GM18907 (cell line): ENCODE data around the gene PHF23.
"Not testable (repeated sequence)": the region's sequence is repeated elsewhere in the genome, so short reads cannot be mapped to it uniquely, and the experiment has no call there.

Experiments used
- ATAC-seq: cut with Tn5 transposase; IDR thresholded peaks from one replicate; pipeline ENCODE4 v1.9.1; 2021; ENCODE audit warnings: mild to moderate bottlenecking, moderate library complexity; ENCODE audit not compliant: unreplicated experiment

PHF23 gene

DNA sequence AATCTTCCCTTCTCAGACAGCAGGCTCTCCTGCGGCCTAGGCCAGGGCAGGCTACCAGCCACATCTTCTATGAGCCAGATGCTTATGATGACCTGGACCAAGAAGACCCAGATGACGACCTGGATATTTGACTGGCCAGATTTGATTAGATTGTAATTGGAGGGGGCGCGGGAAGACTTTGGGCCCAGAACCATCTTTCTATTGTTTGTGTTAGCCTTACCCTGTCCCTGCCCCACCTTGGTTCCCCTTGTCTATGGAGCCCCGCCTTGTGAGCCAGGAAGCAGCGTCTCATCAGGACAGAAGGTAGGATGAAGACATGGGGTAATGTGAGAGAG, 20.3 kb upstream of the PHF23 start:
- ATAC-seq, result no peak

DNA sequence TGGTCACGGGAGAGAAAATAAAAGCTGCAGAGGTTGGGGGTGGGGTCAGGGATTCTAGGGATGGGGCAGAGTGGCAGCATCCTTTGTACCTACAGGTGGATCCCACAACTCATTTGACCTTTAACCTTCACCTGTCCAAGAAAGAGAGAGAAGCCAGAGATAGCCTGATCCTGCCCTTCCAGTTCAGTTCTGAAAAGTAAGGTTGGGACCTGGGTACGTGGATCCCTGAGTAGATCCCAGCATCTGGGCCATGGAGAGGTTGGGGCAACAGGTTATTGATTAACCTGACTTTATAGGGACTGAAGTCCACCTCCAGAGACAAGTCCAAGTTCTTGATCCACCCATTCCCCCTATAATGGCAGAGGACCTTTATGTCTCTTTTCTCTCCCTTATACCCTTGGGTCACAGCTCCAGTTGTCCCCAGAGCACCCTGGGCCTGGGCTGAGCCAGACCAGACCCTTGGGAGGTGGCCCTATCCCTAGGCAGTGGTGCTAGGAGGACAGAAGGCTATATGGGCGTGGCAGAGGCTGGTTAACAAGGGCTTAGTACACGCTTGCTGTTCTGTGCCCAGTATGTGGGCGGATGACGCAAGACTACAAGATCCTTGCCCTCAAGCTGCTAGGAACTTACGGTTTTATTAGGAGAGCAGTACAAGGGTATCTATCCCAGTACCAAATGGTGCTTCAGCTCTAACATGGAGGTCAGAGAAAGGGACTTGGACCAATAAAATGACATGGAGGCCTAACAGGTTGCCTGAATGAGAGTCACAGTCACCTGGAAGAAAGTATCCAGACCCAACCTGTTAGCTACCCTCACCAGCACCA, 19.7 kb upstream of the PHF23 start:
- no peak for ATAC-seq

DNA sequence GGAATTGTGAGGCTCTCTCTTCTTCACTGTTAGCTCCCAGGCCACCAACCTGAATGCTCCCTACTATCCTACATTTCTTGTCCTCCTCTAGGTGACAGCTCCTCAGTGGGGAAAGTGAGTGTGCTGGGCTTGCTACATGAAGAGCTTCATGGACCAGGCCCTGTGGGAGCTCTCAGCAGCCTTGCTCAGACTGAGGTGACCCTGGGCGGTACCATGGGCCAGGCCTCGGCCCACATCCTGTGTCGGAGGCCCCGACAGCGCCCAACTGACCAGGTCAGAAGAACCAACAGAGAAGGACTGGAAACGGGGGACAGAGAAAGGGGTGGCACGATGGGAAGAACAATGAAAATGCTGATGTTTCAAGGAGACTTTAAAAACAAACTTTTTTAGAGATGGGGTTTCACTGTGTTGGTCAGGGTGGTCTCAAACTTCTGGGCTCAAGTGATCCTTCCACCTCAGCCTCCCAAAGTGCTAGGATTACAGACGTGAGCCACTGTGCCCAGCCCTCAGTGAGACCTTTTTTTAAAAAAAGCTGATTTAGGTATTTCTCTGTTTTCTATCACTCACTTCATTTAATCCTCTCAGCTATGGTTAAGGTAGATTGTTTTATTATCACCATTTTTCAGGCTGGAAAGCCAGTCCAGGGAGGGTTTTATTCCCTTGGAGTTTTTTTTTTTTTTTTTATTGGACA, 17.7 kb upstream of the PHF23 start:
- no peak for ATAC-seq

DNA sequence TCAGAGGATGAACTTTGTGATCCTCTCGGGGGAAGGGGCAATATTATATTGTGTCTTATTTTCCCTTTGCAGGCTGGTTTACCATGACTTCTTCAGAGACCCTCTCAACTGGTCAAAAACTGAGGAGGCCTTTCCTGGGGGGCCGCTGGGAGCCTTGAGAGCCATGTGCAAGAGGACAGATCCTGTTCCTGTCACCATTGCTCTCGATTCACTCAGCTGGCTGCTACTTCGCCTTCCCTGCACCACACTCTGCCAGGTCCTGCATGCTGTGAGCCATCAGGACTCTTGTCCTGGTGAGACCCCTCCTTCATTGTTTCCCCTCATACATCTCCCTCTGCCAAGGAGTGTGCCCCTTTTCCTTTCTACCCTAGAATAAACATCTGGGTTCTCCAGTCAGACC, 15.3 kb upstream of the PHF23 start:
- ATAC-seq, result no peak

DNA sequence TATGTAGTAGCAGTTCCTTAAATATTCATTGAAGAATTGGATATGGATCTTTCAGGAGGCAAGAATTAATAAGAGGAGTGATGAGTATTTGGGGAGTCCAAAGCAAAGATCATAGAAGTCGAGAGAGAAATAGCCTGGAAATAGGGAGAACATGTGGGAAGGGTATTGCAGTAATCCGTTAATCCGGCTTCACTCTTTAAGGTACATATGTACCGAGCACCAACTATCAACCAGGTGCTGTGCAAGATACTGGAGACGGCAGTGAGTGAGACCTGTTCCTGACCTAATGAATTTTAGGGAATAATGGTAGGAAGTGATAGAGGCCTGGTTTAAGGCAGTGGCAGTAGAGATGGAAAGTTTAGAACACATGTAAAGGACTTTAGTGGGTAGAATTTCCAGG, 13.8 kb upstream of the PHF23 start:
- no peak for ATAC-seq

DNA sequence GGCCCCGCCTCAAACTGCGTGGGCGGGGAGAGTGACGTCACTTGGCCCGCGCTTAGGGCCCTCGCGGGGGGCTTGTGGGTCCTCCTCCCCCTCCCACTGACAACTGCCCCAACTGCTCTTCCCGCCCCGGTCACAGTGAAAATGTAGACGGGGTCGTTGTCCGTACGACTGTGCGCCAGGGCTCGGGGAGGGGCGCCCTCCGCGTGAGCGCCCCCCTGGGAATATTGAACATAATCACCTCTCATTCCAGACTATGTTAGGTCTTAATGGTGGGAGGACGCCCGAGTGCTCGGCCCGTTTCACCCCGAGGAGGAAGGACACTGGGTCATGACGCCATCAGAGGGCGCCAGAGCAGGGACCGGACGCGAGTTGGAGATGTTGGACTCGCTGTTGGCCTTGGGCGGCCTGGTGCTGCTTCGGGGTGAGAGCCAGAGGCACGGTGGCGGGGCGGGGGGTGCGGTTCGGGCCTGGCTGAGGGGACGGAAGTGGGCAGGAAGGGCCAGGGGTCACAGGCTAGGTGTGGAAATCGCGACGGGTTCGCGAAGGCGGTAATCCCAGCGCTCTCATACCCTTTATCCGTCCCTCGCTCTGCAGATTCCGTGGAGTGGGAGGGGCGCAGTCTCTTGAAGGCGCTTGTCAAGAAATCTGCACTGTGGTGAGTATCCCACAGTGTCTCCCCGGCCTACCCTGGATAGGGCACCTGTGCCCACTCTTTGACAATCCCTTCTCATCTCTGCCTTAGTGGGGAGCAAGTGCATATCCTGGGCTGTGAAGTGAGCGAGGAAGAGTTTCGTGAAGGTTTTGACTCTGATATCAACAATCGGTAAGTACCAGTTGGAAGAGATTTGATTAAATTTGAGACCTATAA, 13.2 kb upstream of the PHF23 start, which contains the start of gene ELP5:
Gene ELP5 (plus strand): TSS at position 40 of the 868 bp plus-strand sequence. CDS start 336 bp downstream, at position 376.
- peak; percentile 60 for ATAC-seq

DNA sequence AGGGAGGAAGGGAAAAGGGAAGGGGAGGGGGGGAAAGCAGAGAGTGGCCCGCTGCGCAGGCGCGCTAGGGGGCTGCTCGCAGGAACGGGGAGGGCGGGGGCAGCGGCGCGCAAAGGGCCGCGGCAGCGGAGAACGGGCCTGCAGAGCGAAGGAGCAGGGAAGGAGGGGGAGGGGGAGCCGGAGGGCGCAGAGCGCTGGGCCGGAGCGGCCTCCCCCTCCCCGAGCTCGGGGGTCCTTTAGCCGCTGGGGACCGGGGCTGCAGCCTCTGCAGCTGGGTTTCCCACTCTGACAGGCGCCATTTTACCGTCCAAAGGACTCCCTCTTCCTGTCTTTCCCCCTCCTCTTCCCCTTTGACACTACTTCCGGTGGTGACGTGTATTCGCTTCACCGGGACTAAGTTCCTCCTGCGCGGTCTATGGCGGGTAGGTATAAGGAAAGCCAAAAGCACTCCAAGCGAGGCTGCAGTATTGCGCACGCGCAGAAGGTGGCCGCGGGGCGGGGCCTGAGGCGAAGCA, 12.5 kb upstream of the PHF23 start, which contains the start of gene CTDNEP1:
Gene CTDNEP1 (minus strand): TSS at position 74 of the 515 bp plus-strand sequence. CDS start 438 bp downstream, outside the sequence.
- peak; percentile 84 for ATAC-seq

DNA sequence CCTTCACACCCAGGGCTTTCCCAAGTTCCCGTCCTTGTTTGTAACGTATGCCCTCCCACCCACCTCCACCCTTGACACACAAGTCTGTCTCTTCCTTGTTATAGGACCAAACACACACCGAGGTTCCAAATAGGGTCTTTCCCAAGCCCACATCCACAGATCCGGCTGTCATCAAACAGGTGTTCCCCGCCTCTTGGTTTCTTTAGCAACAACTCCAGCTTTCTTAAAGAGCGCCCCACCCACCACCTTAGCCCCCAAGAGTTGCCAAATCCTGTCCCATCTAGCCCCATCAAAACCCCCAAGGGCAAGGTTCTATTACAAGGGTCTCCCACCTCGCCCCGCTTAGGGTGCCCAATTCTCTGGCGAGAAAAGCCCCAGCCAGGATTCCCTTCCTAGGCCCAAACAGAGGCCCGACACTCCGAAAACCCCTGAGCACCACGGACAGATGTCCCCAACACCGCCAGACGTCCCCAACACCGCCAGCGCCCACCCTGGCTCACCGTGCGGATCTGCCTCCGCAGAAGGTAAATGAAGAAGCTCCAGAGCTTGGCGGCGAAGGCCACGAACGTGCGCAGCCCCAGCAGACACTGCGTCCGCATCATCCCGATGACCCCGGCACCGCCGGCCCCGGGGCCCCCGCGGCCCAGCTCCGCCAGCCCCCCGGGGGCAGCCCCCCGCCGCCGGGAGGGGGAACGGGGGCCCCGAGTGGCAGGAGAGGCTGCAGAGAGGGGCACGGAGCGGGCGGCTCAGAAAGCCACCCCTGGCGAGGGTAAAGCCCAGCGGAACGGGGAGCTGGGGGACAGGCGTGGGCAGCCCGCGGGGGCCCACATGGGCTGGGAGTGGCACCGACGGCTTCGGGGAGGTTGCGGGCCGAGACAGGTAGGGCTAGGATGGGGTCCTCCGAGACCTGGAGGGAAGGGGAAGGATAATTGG, 11.7 kb upstream of the PHF23 start:
- no peak for ATAC-seq

DNA sequence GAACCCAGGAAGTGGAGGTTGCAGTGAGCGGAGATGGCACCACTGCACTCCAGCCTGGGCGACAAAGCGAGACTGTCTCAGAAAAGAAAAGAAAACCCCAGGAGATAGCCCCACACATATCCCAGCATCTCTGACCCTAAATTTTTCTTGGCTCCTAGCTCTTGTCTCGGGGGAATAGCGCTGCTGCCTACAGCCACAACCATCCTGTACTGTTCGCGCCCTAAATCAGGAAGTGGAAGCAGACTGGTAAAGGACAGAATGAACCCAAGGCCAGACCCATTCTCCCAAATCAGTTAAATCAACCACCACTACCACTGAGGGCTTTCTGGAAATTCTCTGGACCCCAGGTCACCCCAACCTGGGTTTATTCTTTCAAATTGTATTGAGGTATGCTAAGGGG, 10.6 kb upstream of the PHF23 start:
- no peak for ATAC-seq

DNA sequence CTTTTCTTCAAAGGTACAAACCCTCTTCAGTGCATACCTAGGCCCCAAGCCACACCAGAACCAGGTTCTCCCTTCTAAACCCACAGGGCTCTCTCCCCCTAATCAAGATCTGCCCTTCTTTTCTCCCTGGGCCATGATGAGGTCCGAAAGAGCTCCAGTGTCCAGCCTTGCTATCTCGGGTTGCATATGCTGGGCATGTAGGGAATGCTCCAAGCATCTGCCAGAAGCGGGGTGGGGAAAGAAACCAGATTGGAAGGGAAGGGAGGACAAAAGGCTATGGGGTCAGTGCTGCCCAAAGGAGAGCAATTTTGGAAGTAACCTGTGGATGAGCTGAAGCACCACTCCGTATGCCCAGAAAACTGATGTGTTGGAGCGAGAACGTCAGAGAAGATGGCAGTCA, 10.0 kb upstream of the PHF23 start:
- no peak for ATAC-seq

DNA sequence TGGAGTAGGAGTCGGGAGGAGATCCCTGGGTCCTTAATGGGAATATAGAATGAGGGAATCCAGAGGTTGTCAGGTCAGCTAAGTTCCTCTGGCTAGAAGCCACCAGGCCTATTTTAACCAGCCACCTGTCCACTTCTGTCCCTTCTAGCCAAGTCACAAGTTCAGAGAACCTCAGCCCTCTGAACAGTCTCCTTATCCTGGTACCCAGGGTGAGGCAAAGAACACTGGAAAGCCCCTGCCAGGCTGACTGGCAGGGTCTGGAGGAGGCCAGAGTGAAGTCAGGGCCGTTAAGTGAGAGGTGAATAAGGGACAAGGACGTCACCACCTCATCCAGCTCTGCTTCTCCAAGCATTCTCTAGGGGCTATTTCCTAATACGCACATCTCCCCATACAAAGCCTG, 9.5 kb upstream of the PHF23 start:
- ATAC-seq, result no peak

DNA sequence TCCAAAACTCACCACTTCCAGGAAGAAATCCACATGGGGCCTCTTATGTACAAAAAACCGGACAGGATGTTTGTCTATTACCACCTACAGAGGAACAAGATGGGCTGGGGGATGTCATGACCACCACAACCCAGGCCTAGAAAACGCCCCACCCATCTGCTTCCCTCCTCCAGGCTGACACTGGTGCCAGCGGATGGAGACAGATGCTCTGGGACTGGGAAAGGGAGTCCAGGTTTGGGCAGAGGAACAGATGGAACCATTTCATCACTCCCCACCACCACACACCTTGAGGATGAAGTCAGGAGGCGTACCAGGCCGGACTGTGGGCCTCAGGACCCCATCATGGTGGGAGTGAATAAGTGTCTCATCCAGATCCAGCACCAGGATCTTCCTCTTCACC, 7.5 kb upstream of the PHF23 start:
- no peak for ATAC-seq

DNA sequence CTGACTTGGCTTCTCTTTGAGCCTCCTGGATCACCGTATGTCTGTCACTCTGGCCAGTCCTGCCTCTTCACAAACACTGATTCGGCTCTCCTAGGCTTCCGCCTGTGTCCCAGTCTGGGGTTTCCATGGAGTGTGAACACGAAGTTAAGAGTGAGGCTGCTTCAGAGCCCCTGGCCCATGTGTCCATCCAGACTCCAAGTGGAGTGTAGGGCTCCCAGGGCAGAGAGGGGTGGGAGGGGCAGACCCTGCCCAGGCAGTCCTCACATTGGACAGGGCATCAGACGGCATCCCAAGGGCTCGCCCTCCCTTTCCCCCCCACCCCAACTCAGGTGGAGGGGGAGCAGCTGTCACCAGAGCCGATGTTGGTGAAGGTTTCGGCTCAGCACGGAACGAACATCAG, 4.6 kb upstream of the PHF23 start:
- not testable (repeated sequence) for ATAC-seq

DNA sequence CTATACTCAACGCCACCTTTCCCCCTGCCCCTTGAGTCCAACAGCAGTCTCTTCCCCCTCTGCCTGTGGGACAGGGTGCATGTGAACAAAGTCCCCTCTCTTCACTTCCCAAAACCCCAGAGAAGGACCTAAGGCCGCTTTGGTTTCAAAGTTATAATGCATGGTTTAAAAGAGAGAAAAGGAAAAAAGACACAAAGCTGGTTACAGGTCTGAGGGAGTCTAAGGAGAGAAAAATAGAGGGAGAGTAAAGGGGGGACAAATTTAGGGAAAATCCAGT, 4.1 kb upstream of the PHF23 start:
- no peak for ATAC-seq

DNA sequence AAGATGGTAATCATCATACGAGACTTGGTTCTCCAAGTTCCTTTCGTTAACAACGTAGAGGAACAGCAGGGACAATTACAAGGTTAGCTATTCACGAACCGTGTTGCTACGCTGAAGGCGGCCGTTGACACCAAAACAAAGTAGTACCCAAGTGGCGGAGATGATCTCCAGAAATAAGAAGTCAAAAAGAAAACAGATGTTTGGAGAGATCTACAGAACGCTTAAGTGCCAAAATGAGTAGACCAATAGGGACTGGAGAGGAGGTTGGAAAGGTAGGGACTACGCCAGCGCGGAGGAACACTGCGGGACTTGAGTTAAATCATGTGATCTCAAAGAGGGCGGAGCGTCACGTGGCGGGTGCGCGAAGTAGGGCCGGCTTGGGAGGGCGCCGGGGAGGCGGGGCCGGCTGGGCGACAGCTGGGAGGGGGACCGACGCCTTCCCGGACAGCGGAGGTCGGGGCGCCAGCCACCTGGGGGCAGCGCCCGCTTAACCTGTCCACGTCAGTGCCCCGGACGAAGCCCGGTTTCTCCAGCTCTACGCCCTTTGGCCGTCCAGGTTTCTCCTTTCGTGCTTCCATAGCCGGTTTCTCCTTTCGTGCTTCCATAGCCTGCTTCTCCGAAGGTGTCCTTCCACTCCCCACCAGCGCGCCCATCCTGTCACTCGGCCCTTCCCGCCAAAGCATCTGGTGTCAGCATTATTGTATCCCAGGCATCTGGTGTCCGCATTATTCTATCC, 3.6 kb upstream of the PHF23 start:
- ATAC-seq, result peak; percentile 48

DNA sequence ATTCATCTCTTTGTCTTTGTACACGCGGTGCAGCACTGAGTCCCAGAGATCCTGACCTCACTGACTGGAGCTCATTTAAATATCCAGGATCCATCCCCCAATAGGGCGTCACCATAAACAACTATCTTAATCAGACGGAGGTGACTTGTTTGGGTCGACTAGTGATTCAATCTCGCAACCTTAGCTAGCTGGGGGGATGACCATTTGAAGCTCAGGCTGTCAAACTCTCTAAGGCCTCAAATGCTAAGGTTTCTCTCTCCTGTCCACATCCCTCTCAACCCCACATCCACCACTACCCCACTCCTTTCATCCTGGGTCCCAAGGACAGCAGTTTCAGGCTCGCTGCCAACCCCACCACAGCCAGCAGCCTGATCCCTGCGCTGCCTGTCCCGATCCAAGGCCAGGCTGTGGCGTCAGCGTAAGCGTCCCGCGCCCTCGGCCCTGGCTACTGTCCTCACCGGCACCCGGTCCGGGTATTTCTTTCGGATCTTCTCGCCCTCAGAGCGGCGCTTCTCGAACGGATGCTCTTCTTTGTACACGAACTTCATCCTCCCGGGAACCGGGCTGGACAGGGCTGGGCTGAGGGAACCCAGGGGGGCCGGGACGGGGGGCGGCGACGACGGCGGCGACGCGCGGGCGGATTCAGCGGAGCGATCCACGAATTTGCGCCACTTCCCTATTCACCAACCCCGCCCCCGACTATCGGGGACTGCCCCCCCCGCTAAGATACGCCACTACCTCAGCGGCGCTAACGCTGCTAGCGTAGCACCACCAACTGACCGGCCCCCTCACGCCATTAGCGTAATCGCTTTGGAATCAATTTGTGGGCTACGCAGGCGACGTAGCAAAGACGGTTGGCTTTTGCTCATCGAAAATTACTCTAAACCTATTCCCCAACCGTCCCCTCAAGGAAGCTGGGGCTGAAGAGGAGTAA, 2.8 kb upstream of the PHF23 start, which contains the start of gene GABARAP:
Gene GABARAP (minus strand): TSS at position 667 of the 934 bp plus-strand sequence. CDS start 119 bp downstream, at position 548.
- peak; percentile 29 for ATAC-seq

DNA sequence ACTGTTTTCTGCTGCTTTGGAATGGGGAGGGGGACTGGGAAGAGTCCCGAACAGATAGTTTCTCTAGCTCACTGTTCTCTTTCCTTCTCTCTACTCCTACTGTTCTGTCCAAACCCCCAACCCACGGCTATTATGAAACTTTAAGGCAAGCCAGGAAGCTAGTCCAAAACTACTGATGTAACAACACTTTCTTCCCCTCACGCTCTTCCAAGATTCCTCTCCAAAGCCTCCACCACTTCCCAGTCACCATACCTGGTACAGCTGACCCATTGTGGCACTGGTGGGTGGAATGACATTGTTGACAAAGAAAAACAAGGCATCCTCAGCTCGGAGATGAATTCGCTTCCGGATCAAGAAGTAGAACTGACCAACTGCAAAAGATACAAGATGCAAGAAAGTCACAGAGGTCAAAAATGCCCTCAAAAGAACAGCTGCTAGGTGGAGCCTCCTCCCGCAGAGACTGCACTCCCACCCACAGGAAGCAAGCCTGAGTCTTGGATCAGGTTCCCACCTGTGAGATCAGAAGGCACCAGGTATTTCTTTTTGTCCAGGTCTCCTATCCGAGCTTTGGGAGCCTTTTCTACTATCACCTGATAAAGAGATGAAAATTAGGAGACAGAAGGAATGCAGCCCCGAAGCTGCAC, 2.0 kb upstream of the PHF23 start:
- ATAC-seq, result no peak

DNA sequence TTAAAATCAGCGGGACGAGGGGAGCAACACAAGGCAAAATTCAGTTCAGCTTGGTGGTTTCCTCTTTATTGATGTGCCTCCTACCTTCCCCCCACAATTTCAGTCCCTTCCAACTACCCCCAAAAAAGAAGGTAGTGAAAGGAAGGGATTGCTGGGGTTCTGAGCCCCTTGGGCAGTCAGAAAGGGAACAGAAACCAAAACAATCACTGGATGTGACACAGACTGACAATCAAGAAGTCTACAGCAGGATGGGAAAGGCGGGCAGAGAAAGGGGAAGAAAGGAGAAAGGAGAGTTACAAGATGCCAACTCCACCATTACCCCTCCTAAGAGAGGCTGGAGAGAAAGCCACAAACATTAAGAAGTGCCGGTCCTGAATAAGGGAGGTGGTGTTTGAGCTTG, 1.1 kb upstream of the PHF23 start:
- no peak for ATAC-seq
